ENCODE data around the gene LMO4. TPM values are rescaled to one million over a fixed set of nuclear protein-coding genes. Genes with fewer than 3 reads are reported as not detected.

The LMO4 gene
- total and polyA plus RNA-seq, 2 experiments from 2014 or later: 35.6 to 96.2 TPM

DNA sequence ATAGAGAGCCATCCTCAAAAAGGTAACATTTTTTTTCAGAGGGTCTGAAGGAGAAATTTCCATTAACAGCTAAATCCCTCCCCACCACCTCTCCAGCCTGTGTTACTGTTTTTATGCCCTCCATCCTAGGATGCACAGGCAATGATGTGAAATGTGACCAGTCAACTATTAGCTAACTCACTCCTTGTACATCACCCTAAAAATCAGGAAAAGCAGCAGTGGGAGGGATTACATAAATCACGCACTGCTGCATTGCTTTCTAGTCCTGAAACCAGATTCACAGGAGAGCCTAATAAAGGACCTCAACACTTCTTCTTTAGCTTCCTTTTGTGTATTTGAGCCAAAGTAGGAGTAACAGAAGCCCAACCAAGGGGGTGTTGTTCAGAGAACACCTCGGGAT, 66.3 kb downstream of the LMO4 start:
- Histone ChIP-seq H3K4me3 (no peak overlapping the region), H3K27ac (ENCODE audit: low read depth) (no peak overlapping the region), H3K79me2 (replicated peaks; ENCODE audit: insufficient read depth) (no peaks in the 10 kb centered on the region), H3F3A (replicated peaks; ENCODE audit: low read depth) (no peaks in the 10 kb centered on the region), H3K27me3 (ENCODE audit: insufficient read depth) (no peaks in the 10 kb centered on the region), H3K9me2 (ENCODE audit: insufficient read depth) (0 out of 2 replicates have a peak, but pooled peaks cover 5% of the 10 kb centered on the region), H4K20me1 (replicated peaks; ENCODE audit: insufficient read depth) (no peaks in the 10 kb centered on the region), H3K4me2 (no peak overlapping the region), H3K36me3 (ENCODE audit: insufficient read depth) (no peaks in the 10 kb centered on the region), H3K4me1 (ENCODE audit: insufficient read depth) (no peaks in the 10 kb centered on the region), H2AFZ (no peak overlapping the region)
- no peak for TF ChIP-seq POLR2AphosphoS5 (IDR thresholded peaks at IDR 0.05; ENCODE audit: low read depth)
- TF ChIP-seq, protein P1, sequence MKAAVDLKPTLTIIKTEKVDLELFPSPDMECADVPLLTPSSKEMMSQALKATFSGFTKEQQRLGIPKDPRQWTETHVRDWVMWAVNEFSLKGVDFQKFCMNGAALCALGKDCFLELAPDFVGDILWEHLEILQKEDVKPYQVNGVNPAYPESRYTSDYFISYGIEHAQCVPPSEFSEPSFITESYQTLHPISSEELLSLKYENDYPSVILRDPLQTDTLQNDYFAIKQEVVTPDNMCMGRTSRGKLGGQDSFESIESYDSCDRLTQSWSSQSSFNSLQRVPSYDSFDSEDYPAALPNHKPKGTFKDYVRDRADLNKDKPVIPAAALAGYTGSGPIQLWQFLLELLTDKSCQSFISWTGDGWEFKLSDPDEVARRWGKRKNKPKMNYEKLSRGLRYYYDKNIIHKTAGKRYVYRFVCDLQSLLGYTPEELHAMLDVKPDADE (IDR thresholded peaks at IDR 0.05): no peak
- TF ChIP-seq, protein P2, sequence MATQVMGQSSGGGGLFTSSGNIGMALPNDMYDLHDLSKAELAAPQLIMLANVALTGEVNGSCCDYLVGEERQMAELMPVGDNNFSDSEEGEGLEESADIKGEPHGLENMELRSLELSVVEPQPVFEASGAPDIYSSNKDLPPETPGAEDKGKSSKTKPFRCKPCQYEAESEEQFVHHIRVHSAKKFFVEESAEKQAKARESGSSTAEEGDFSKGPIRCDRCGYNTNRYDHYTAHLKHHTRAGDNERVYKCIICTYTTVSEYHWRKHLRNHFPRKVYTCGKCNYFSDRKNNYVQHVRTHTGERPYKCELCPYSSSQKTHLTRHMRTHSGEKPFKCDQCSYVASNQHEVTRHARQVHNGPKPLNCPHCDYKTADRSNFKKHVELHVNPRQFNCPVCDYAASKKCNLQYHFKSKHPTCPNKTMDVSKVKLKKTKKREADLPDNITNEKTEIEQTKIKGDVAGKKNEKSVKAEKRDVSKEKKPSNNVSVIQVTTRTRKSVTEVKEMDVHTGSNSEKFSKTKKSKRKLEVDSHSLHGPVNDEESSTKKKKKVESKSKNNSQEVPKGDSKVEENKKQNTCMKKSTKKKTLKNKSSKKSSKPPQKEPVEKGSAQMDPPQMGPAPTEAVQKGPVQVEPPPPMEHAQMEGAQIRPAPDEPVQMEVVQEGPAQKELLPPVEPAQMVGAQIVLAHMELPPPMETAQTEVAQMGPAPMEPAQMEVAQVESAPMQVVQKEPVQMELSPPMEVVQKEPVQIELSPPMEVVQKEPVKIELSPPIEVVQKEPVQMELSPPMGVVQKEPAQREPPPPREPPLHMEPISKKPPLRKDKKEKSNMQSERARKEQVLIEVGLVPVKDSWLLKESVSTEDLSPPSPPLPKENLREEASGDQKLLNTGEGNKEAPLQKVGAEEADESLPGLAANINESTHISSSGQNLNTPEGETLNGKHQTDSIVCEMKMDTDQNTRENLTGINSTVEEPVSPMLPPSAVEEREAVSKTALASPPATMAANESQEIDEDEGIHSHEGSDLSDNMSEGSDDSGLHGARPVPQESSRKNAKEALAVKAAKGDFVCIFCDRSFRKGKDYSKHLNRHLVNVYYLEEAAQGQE (IDR thresholded peaks at IDR 0.05; ENCODE audit: unreplicated experiment): no peak
- TF ChIP-seq STAT1 (IDR thresholded peaks at IDR 0.05; ENCODE audit: unreplicated experiment): no peak
- TF ChIP-seq, protein P3, sequence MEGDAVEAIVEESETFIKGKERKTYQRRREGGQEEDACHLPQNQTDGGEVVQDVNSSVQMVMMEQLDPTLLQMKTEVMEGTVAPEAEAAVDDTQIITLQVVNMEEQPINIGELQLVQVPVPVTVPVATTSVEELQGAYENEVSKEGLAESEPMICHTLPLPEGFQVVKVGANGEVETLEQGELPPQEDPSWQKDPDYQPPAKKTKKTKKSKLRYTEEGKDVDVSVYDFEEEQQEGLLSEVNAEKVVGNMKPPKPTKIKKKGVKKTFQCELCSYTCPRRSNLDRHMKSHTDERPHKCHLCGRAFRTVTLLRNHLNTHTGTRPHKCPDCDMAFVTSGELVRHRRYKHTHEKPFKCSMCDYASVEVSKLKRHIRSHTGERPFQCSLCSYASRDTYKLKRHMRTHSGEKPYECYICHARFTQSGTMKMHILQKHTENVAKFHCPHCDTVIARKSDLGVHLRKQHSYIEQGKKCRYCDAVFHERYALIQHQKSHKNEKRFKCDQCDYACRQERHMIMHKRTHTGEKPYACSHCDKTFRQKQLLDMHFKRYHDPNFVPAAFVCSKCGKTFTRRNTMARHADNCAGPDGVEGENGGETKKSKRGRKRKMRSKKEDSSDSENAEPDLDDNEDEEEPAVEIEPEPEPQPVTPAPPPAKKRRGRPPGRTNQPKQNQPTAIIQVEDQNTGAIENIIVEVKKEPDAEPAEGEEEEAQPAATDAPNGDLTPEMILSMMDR (conservative IDR thresholded peaks at IDR 0.05; ENCODE audit: low read depth in 2 of 2): no peak
- no peak for TF ChIP-seq CREB1 (CRISPR knock-in tag; IDR thresholded peaks at IDR 0.05; ENCODE audit: low read depth)
- TF ChIP-seq ZNF331 (CRISPR knock-in tag; IDR thresholded peaks at IDR 0.05; ENCODE audit: low read depth): no peak
- no peak for TF ChIP-seq EZH2 (IDR thresholded peaks at IDR 0.05; ENCODE audit: low read depth, unreplicated experiment)
- TF ChIP-seq ZNF114 (CRISPR knock-in tag; IDR thresholded peaks at IDR 0.05): no peak
- TF ChIP-seq NANOG (IDR thresholded peaks at IDR 0.05; ENCODE audit: borderline replicate concordance): no peak
- TF ChIP-seq JUNB (IDR thresholded peaks at IDR 0.05; ENCODE audit: unreplicated experiment): no peak
- TF ChIP-seq, protein P4, sequence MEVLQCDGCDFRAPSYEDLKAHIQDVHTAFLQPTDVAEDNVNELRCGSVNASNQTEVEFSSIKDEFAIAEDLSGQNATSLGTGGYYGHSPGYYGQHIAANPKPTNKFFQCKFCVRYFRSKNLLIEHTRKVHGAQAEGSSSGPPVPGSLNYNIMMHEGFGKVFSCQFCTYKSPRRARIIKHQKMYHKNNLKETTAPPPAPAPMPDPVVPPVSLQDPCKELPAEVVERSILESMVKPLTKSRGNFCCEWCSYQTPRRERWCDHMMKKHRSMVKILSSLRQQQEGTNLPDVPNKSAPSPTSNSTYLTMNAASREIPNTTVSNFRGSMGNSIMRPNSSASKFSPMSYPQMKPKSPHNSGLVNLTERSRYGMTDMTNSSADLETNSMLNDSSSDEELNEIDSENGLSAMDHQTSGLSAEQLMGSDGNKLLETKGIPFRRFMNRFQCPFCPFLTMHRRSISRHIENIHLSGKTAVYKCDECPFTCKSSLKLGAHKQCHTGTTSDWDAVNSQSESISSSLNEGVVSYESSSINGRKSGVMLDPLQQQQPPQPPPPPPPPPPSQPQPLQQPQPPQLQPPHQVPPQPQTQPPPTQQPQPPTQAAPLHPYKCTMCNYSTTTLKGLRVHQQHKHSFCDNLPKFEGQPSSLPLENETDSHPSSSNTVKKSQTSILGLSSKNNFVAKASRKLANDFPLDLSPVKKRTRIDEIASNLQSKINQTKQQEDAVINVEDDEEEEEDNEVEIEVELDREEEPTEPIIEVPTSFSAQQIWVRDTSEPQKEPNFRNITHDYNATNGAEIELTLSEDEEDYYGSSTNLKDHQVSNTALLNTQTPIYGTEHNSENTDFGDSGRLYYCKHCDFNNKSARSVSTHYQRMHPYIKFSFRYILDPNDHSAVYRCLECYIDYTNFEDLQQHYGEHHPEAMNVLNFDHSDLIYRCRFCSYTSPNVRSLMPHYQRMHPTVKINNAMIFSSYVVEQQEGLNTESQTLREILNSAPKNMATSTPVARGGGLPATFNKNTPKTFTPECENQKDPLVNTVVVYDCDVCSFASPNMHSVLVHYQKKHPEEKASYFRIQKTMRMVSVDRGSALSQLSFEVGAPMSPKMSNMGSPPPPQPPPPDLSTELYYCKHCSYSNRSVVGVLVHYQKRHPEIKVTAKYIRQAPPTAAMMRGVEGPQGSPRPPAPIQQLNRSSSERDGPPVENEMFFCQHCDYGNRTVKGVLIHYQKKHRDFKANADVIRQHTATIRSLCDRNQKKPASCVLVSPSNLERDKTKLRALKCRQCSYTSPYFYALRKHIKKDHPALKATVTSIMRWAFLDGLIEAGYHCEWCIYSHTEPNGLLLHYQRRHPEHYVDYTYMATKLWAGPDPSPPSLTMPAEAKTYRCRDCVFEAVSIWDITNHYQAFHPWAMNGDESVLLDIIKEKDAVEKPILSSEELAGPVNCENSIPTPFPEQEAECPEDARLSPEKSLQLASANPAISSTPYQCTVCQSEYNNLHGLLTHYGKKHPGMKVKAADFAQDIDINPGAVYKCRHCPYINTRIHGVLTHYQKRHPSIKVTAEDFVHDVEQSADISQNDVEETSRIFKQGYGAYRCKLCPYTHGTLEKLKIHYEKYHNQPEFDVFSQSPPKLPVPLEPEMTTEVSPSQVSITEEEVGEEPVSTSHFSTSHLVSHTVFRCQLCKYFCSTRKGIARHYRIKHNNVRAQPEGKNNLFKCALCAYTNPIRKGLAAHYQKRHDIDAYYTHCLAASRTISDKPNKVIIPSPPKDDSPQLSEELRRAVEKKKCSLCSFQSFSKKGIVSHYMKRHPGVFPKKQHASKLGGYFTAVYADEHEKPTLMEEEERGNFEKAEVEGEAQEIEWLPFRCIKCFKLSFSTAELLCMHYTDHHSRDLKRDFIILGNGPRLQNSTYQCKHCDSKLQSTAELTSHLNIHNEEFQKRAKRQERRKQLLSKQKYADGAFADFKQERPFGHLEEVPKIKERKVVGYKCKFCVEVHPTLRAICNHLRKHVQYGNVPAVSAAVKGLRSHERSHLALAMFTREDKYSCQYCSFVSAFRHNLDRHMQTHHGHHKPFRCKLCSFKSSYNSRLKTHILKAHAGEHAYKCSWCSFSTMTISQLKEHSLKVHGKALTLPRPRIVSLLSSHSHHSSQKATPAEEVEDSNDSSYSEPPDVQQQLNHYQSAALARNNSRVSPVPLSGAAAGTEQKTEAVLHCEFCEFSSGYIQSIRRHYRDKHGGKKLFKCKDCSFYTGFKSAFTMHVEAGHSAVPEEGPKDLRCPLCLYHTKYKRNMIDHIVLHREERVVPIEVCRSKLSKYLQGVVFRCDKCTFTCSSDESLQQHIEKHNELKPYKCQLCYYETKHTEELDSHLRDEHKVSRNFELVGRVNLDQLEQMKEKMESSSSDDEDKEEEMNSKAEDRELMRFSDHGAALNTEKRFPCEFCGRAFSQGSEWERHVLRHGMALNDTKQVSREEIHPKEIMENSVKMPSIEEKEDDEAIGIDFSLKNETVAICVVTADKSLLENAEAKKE (CRISPR knock-in tag; IDR thresholded peaks at IDR 0.05): no peak
- no peak for TF ChIP-seq EZH2phosphoT487 (IDR thresholded peaks at IDR 0.05; ENCODE audit: unreplicated experiment)
- DNase-seq (ENCODE audit: low spot score): no peak
- Mint-ChIP-seq H3K27me3 (ENCODE audit: insufficient read depth, low read depth, poor library complexity) (no peaks in the 10 kb centered on the region), H3K4me1 (no peaks in the 10 kb centered on the region), H3K9me3 (no peaks in the 10 kb centered on the region), H3K4me3 (no peak overlapping the region), H3K27ac (no peak overlapping the region), H3K36me3 (ENCODE audit: low read depth) (no peaks in the 10 kb centered on the region; the same call in 2 of the 3 replicates)
- ATAC-seq: no peak

Measured in GM23338 (cell line).